Measurements from ENCODE around the gene ZIC5. TPM values are rescaled to one million over a fixed set of nuclear protein-coding genes. Genes with fewer than 3 reads are reported as not detected.
A peak's percentile ranks its signal among the peaks of the same experiment; 100 is the strongest.

Gene ZIC5
- total RNA-seq, 4 donors from 2014 or later = not detected

- TF ChIP-seq EP300 (IDR thresholded peaks at IDR 0.05) = no peak
- TF ChIP-seq POLR2A (IDR thresholded peaks at IDR 0.05) = no peak
- TF ChIP-seq, protein P1, sequence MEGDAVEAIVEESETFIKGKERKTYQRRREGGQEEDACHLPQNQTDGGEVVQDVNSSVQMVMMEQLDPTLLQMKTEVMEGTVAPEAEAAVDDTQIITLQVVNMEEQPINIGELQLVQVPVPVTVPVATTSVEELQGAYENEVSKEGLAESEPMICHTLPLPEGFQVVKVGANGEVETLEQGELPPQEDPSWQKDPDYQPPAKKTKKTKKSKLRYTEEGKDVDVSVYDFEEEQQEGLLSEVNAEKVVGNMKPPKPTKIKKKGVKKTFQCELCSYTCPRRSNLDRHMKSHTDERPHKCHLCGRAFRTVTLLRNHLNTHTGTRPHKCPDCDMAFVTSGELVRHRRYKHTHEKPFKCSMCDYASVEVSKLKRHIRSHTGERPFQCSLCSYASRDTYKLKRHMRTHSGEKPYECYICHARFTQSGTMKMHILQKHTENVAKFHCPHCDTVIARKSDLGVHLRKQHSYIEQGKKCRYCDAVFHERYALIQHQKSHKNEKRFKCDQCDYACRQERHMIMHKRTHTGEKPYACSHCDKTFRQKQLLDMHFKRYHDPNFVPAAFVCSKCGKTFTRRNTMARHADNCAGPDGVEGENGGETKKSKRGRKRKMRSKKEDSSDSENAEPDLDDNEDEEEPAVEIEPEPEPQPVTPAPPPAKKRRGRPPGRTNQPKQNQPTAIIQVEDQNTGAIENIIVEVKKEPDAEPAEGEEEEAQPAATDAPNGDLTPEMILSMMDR (IDR thresholded peaks at IDR 0.05) = no peak
- WGBS, 2 donors = 8 to 15% methylated on average over 18 of the region's 18 CpGs
- peaks cover 0 to 39% (median 23%) of the 10 kb centered on the region in 4 donors for H3K4me1 ChIP-seq
- peaks cover 0 to 14% (median 0%) of the 10 kb centered on the region in 4 donors for H3K9me3 ChIP-seq
- H3K27me3 ChIP-seq = peaks cover 13 to 95% of the 10 kb centered on the region in 2 donors
- no peaks in the 10 kb centered on the region for H3K36me3 ChIP-seq
- no peak overlapping the region for H3K4me3 ChIP-seq
- no peak overlapping the region for H3K27ac ChIP-seq
- DNase-seq (ENCODE audit: low spot score in 2 of 2) = no peak
These were observed 694 bp upstream of the ZIC5 start for GRCh38 chr13:99972190-99972731.

DNA sequence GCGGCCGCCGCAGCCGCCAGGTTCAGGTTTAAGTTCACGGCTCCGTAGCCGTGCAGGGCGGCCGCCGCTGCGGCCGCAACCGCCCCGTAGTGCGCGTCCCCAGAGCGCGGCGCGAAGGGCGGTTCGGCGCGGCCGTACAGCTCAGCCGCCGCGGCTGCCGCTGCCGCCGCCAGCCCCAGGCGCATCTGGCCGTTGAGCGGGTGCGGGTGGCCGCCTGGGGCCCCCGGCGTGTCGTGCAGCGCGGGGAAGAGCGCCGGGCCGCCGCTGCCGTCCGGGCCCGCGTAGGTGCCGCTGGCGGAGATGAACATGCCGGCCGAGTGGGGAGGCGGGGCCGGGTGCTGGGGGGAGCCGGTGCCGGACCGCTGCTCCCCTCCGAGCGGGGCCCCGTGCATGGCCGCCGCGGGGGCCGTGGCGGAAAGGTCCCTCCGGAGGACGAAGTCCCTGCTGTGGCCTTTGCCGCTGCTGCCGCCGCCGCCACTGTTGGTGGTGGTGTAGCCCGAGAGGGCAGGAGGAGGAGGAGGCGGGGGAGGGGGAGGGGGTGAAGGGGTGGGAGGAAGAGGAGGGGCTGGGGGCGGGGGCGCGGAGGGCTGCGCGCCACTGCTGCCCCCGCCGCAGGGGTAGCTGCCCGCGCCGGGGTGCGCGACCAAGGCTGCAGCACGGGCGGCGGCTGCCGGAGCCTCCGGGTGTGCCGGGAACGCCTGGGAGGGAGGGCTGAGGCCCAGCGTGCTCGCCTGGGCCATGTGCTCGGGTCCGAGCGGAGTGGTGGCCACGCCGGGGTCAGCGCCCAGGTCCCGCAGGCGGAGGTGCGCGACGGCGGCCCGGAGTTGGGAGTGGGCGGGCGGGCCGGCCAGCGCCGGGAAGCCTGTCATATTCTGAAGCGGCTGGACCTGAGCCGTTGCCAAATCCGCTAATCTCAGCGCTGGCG is 654 bp downstream of the ZIC5 start:
- WGBS, 2 donors = 3% methylated on average over 49 to 70 of the region's 118 CpGs
- no peaks in the 10 kb centered on the region for H3K36me3 ChIP-seq

DNA sequence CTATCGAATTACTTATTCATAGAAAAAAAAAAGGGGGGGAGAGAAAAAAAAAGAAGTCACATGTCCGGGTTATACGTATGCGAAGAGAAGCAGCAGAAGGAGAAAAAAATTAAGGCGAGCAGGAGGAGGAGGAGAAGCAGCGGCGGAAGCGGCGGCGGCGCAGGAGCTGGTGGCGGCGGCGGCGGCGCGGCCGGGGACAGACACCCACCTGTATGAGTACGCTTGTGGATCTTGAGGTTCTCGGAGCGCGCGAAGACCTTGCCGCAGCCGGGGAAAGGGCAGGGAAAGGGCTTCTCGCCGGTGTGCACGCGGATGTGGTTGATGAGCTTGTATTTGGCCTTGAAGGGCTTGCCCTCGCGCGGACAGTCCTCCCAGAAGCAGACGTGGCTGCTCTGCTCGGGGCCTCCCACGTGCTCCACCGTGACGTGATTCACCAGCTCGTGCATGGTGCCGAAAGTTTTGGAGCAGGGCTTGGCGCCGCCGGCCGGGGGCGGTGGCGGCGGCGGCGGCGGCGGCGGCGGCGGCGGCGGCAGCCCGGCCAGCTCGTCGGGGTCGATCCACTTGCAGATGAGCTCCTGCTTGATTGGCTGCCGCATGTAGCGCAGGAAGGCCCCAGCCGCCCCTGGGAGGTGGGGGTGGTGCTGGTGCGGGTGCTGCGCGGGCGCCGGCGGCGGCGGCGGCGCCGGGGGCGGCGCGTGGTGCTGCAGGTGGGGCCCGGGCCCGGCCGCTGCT is 1.5 kb downstream of the ZIC5 start:
- Histone ChIP-seq H3K9me3 (peaks cover 0 to 6% (median 0%) of the 10 kb centered on the region in 4 donors), H3K36me3 (no peaks in the 10 kb centered on the region), H3K4me3 (peak overlapping the region in 2 of 4 donors; percentile 7 to 33), H3K27ac (no peak overlapping the region), H3K27me3 (peaks cover 13 to 95% of the 10 kb centered on the region in 2 donors), H3K4me1 (peaks cover 0 to 39% (median 23%) of the 10 kb centered on the region in 4 donors)
- DNase-seq (ENCODE audit: low spot score in 2 of 2) = no peak
- TF ChIP-seq EP300 (IDR thresholded peaks at IDR 0.05) (no peak), POLR2A (IDR thresholded peaks at IDR 0.05) (no peak)
- TF ChIP-seq, protein P1 (IDR thresholded peaks at IDR 0.05) = no peak
- WGBS, 2 donors = 1 to 3% methylated on average over 51 to 69 of the region's 79 CpGs

More for the DNA sequence above, 654 bp downstream of the ZIC5 start:
- TF ChIP-seq, protein P1 (IDR thresholded peaks at IDR 0.05) = no peak
- TF ChIP-seq POLR2A (IDR thresholded peaks at IDR 0.05) = no peak
- no peak for TF ChIP-seq EP300 (IDR thresholded peaks at IDR 0.05)
- H3K27ac ChIP-seq = no peak overlapping the region
- H3K4me1 ChIP-seq = peaks cover 0 to 39% (median 23%) of the 10 kb centered on the region in 4 donors
- peak overlapping the region in 1 of 4 donors; percentile 33 for H3K4me3 ChIP-seq
- peaks cover 13 to 95% of the 10 kb centered on the region in 2 donors for H3K27me3 ChIP-seq
- H3K9me3 ChIP-seq = peaks cover 0 to 10% (median 0%) of the 10 kb centered on the region in 4 donors
- DNase-seq (ENCODE audit: low spot score in 2 of 2) = no peak

DNA sequence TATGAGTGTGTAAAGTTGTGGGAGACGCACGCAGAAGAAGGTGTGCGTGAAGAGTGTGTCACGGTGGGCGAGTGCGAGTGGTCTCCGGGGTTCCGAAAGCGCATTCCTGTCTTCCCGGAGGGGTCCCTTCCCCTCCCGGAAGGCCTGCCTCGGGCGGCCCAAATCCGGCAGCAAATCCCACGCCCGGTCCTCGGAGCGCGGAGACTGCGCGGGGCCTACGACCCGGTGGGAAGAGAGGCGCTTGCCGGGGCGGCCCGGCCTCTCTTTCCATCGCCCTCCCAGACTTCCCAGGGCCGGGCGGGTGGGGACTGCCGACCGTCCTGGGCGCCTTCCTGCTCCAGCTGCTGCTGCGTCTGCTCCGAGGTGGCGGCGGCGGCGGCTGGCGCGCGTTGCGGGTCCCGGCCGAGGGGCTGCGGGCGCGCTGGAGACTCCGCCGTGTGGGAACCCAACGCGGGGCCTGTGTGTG is 2.1 kb downstream of the ZIC5 start:
- Histone ChIP-seq H3K9me3 (peaks cover 0 to 6% (median 0%) of the 10 kb centered on the region in 4 donors), H3K27me3 (peaks cover 11 to 95% of the 10 kb centered on the region in 2 donors)

More for the DNA sequence above, 2.1 kb downstream of the ZIC5 start:
- Histone ChIP-seq H3K36me3 (no peaks in the 10 kb centered on the region), H3K4me1 (peaks cover 0 to 39% (median 23%) of the 10 kb centered on the region in 4 donors), H3K27ac (no peak overlapping the region), H3K4me3 (peak overlapping the region in 2 of 4 donors; percentile 7 to 33)
- DNase-seq (ENCODE audit: low spot score in 2 of 2) = no peak
- WGBS, 2 donors = 5% methylated on average over 42 to 49 of the region's 52 CpGs
- no peak for TF ChIP-seq EP300 (IDR thresholded peaks at IDR 0.05)
- TF ChIP-seq POLR2A (IDR thresholded peaks at IDR 0.05) = no peak
- TF ChIP-seq, protein P1 (IDR thresholded peaks at IDR 0.05) = no peak
